ENCODE data around the gene SH3RF3. TPM values are rescaled to one million over a fixed set of nuclear protein-coding genes. Genes with fewer than 3 reads are reported as not detected.

Gene SH3RF3
- total RNA-seq, 1 donor from 2014 or later, result 6.4 TPM

DNA sequence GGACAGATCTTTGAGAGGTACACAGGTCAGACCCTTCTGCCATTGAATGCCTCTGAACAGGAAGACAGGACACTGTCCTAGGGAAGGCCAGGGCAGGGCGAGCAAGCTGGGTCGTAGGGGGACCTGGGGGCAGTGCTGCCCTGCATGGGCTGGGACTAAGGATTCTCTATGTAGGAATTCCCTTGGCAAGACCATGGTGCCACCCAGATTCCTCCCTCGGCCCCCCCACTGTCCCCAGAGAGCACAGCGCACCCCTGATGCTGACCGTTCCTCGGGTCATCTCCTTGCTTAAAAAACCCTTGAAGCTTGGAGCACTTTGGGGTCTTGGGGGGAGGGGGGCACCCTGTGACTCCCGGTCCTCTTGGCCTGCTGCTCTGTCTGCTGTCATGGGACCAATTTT is 289.7 kb downstream of the SH3RF3 start:
- DNase-seq (ENCODE audit: low spot score) (no peak), ATAC-seq (no peak)
- intact Hi-C loops (cut with DNase I), result no loop called here

DNA sequence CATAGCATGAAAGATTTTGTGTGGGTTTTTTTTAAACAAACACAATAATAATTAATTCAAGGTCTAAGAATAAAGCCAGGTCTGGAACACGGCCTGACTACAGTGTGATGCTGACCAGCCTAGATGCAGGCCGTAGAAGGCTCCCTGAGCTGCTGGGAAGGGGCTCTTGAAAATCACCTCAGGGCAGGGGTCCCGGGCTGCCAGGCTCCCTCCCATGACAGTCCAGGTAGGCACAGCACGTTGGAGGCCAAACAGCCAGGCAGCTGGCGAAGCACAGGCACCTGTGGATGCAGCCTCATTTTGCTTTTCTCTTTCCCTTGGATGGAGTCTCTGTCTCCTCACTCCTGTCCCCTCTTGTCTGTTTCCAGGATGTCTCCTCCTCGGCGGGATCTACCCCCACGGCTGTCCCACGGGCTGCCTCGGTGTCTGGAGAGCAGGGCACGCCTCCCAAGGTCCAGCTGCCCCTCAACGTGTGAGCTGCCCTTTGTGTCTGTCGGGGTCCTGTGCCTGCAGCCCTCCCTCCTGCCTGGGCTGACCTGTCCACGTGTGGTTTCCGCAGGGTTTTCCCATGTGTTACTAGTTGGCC is 290.3 kb downstream of the SH3RF3 start:
- no peak for ATAC-seq
- intact Hi-C loops (cut with DNase I), result no loop called here
- DNase-seq (ENCODE audit: low spot score), result no peak

DNA sequence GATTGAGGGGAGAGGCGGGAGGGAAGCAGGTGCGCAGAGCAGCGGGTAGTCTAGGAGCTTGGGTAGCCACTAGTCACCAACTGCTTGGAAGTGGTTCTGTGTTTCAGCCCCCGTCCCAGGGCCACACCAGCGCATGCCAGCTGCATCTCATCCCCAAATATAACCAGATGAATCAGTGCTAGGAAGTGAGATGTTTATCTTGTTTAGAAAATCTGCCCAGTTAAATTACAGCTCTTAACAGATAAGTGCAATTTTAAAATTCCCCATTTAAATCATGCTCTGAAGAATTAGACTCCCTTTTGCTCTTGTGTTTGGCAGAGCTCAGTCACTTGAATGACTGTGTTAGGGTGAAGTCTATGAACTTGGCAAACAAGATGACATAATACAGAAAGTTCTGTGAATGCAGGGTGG is 291.0 kb downstream of the SH3RF3 start:
- intact Hi-C loops (cut with DNase I), result no loop called here
- DNase-seq (ENCODE audit: low spot score), result no peak
- no peak for ATAC-seq

DNA sequence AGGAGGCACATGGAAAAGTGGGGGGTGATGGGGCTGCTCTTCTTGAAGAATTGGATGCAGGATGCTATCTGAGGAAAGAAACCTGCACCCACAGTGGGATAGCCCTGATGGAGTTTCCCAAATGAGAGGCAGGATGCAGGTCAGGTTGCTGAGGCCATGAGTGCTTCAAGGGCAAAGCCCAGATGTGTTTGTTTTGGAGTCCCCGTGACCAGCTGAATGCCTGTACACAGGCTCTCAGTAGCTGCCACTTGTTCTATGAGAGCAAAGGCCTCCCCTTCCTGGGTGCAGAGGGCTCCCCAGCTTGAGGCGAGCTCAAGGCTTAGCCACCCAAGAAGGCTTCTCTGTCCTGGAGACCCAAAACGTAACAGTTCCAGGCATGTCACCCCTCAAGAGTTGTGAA is 292.1 kb downstream of the SH3RF3 start:
- ATAC-seq (no peak), DNase-seq (ENCODE audit: low spot score) (no peak)
- intact Hi-C loops (cut with DNase I), result no loop called here

DNA sequence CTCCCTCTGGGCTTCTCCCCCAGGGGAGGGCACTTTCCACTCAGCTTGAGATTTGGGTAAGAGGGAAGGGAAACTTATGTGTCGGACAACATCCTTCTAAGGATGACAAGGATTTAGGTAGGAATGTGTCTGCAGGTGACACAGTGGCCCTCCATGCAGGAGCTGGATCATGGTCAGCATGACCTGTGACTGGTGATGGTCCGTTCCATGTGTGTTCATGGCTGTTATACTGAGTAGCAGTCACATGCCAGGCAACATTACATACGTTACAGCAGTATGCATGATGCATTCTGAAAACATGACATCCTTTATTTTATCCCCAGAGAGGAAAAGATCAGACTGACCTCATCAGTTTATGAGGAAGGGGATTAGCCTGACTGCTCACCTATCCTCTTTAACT is 292.6 kb downstream of the SH3RF3 start:
- DNase-seq (ENCODE audit: low spot score), result no peak
- ATAC-seq, result no peak
- intact Hi-C loops (cut with DNase I), result no loop called here

DNA sequence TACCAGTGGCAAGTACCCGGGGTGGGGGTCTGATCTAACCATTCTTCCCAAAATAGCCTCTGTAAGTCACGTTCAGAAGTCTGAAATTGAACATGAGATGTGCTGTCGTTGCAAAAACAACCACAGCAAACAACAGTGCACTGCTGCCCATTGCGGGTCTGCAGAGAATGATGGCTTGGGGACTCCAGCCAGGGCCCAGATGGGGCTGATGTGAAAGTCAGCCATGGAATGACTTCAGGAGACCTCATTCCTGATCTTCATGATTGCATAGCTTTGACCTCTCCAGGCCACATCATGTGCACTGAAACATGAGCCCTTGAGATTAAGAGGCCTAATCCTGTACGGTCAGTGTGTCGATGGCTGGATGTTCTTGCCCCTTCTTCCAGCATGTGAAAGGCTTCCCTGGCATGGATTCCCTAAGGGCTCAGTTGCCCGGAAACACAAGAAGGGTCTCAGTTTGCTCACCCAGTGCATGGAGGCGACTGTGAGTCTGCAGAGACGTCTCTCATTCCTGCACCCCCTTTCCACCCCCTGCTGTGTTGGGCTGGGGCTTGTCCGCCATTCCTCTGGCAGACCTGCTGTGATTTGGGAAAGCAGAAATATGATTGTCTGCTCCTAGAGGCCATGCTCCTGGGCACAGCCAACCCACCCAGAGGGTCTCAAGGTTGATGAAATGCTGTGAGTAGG is 293.2 kb downstream of the SH3RF3 start:
- DNase-seq (ENCODE audit: low spot score), result no peak
- ATAC-seq, result peak; percentile 19
- intact Hi-C loops (cut with DNase I), result no loop called here

DNA sequence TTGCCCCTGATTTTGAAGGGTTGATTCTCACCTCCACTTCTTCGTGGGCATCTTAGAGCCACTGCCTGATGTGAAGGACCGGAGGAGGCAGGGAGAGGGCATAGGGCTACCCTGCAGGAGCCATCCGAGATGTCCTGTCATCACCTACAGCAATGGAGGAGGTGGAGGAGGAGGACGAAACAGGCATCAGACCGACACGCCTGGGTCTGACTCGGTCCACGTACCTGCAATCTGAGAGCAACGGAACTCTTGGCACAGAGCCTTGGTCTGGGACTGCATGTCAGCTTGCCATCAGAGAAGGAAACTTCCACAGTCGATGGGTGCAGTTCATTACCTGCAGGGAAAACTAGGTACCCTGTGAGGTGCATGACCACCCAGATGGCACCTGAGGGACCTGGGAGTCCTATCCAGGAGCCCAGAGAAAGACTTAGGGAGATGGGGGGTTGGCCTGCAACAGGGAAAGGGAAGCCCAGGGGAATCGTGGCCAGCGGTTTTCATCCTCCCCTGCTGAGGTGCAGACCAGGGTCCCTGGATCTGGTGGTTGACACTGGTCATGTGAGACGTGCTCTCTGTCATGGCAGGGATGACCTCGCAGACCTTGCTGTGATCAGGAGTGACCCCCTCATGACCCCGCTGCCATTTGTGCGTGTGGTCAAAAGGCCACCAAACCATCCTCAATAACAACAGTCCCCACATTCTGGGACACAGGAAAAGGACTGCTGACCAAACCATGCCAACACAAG is 293.9 kb downstream of the SH3RF3 start:
- no peak for ATAC-seq
- no peak for DNase-seq (ENCODE audit: low spot score)
- intact Hi-C loops (cut with DNase I), result no loop called here

DNA sequence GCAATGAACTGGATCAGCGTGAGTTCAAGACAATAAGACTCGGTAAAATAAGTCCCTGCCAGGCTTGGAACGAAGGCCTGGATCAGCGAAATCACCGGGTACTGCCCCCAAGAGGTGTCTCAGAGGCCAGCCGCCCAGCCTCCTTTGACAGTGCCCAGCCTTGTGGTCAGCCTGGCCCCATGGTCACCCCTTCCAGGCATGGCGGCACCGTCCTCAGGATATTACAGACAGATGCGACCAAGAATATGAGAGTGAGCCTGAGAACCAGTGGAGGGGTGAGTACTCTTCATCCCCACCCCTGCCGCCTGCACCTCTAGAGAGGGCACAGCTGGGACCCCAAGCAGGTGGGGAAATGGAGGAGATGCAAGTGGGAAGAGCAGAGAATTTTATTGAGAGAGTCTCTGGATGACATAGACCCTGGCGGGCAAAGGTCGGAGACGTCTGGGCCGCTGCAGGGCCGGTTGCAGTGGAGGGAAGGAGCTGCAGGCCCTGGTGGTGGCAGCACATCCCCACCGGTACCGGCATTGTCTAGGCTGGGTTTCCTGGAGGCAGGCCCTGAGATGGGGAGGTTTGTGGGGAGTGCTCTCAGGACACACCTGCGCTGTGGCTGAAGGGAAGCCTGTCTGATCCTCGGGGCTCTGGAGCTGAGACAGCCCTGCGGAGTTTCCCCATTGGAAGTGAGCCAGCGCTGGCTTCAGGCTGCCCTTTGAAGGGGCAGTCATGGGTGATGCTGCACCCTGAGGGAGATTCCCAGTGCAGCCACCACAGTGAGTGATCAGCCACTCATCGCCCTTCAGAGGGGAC is 294.8 kb downstream of the SH3RF3 start:
- DNase-seq (ENCODE audit: low spot score) (no peak), ATAC-seq (no peak)
- intact Hi-C loops (cut with DNase I), result no loop called here

DNA sequence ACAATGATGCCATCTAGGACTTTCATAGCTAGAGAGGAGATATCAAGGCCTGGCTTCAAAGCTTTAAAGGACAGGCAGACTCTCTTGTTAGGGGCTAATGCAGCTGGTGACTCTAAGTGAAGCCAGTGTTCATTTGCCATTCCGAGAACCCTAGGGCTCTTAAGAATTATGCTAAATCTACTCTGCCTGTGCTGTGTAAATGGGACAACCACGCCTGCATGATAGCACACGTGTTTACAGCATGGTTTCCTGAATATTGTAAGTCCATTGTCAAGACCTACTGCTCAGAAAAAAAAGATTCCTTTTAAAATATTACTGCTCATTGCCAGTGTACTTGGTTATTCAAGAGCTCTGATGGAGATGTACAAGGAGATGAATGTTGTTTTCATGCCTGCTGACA is 296.4 kb downstream of the SH3RF3 start:
- peak; percentile 1 for DNase-seq (ENCODE audit: low spot score)
- intact Hi-C loops (cut with DNase I), result no loop called here
- ATAC-seq, result no peak

DNA sequence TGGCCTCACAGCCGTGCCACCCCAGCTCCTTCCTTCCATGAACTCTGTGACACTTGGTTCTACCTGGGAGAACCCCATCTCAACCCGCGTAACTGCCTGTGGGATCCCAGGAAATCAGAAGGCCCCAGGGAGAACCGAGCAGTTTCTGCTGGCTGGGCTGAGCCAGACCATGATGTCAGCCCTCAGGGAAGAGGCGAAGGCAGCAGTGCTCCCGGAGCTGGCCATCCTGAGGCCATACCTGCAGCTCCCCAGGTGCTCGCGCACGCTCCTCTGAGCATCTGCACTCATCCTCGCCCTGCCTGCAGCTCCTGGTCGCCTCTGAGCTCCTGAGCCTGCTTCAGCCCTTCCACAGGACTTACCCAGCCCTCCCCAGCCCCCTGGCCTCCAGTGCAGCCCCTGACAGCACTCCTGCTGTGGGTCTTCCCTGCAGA is 298.7 kb downstream of the SH3RF3 start:
- intact Hi-C loops (cut with DNase I), result no loop called here
- DNase-seq (ENCODE audit: low spot score) (peak; percentile 42), ATAC-seq (no peak)

DNA sequence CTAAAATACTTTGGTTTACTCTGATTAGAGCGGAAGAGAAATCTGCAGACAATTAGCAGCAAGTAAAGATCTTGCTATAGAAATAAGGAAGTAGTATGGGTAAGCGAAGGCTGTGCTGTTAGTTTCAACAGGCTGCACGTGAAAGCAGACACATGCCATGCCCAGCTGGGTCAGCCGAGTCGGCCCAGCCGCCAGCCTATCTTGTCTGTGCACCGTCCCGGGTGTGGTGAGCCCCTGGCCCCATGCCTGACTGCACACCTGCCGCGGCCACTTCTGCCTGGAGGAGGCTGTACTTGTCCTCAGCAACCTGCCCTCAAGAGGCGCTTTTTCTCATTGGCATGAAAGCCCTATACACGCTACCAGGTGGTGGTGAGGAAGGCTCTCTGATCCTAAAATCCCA is 299.3 kb downstream of the SH3RF3 start:
- intact Hi-C loops (cut with DNase I), result no loop called here
- DNase-seq (ENCODE audit: low spot score) (peak; percentile 42), ATAC-seq (no peak)

DNA sequence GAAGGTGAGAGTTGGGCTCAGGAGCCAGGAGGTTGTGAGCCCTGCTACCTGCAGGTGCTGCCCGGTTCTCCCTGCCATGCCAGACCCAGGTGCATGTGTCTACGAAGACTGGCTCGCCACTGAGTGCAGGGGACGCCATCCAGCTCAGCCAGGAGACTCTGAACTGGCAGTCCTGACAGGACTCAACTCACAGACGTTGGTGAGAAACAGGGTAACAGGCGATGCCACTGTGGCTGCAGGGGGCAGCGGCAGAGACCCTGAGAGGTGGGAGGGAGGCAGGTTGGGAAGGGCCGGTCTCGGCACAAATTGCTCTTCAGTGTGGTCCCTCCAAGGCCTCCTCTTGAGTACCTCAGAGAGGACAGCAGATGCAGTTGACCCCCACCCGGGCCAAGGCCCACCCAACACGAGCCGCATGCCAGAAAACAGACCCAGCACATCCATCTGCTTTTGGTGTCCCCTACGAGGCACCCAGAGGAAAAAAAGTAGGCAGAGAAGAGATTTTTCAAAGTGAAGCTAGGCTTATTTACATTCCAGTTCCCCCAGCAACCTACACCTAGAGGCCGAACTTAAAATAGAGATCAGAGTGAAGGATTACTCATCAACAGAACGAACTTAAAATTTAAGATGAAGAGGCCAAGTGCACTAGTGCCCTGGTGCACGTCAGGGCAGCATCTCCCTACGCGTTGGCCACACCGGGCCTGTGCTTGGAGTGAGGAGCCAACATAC is 300.0 kb downstream of the SH3RF3 start:
- intact Hi-C loops (cut with DNase I), result no loop called here
- peak; percentile 42 for DNase-seq (ENCODE audit: low spot score)
- ATAC-seq, result no peak

DNA sequence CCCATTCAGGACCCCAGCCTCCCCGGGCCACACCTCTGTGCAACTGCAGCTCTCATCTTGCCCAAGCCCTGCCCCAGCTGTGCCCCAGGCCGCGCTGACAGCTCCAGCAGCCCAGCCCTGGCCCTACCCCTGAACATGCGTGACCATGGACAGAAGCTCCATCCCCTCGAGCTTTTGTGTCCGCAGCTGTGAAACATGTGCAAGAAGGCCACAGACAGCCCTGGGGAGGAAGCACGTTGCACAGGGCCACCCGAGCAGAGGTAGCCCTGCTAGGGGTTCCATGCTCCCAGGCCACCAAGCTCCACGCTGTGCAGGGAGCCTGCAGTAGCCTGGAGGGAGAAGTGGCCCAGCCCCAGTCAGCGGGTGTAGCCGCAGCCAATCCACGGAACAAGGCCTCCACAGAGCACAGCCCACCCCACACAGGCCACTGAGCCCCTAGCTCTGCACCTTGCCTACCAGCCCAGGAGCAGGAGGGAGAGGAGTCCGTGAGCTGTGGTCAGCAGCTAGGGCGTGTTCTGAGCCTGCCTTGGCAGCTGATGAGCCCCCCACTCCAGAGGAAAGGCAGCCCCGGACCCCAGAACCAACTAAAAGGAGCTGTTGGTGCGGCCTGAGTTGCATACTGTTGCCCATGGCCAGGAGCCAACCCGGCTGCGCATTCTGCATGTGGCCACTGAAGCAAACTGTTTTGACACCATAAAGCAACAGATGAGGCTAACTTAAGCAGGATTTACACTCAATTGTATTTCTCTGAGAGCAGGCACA is 300.7 kb downstream of the SH3RF3 start:
- intact Hi-C loops (cut with DNase I), result no loop called here
- no peak for ATAC-seq
- peak; percentile 46 for DNase-seq (ENCODE audit: low spot score)

DNA sequence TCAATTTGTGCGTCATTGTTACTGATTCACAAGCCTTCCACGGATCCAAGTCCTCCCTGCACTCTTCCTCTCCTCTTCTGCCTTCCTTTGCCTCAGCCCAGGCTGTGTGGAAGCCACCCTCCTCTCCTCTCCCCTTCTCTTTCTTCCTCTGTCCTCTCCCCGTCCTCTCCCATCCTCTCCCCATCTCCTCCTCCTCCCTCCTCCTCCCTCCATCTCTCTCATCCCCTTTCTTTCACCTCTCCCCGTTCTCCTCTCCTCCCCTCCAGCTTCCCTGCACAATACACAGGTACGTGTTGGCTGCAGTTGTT is 301.3 kb downstream of the SH3RF3 start:
- ATAC-seq, result no peak
- DNase-seq (ENCODE audit: low spot score), result peak; percentile 0
- intact Hi-C loops (cut with DNase I), result no loop called here

DNA sequence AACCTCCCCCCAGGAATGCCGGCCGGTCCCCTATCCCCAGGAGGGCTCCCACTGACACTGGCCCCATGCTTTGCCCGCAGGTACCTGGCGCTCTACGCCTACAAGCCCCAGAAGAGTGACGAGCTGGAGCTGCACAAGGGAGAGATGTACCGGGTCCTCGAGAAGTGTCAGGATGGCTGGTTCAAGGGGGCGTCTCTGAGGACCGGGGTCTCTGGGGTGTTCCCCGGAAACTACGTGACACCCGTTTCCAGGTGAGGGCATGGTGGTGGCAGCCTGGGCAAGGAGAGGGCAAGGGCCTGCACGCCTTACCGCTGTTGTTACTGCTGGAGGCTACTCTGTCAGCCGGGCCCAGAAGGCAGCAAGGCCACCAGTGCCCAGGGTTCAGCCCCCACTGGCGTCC is 303.4 kb downstream of the SH3RF3 start:
- no peak for ATAC-seq
- intact Hi-C loops (cut with DNase I), result no loop called here

DNA sequence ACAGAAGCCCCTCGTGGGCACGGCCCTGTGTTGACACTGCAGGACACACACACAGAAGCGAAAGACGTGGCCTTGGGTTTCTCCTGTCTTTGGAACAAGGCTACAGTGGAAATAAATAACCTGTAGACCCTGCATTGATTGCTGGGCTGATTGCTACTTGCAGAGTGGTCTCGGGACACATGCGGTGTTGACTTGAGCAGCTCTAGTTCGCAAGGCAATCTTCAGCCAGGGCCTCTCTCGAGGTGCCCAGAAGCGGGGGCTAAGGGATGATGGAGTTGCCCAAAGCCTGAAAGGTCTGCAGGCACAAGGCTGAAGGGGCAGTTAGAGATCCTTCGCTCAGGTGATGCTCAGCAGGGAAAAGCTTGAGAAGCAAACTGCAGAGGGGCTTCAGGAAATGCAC is 304.5 kb downstream of the SH3RF3 start:
- intact Hi-C loops (cut with DNase I), result no loop called here
- ATAC-seq (no peak), DNase-seq (ENCODE audit: low spot score) (peak; percentile 34)

More for the DNA sequence above, 303.4 kb downstream of the SH3RF3 start:
- peak; percentile 51 for DNase-seq (ENCODE audit: low spot score)

DNA sequence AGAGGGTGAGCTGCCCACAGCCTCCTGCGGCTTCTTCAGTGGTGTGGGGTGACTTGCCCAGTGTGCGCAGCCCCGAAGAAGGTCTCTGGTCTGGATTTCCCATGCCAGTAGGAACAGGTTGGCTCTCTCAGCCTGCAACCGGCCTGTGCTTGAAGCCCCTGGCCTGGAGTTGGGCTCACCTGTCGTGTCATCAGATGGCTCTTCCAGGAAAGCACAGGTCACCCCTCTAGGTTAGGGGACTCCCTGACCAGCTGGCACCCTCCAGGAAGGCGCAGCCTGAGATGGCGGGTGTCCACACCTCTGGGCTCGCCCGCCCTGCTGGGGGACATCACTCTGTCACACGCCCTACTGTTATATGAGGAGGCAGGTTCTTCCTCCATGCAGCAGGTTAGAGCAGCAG is 304.9 kb downstream of the SH3RF3 start:
- intact Hi-C loops (cut with DNase I), result no loop called here
- no peak for ATAC-seq
- peak; percentile 43 for DNase-seq (ENCODE audit: low spot score)

DNA sequence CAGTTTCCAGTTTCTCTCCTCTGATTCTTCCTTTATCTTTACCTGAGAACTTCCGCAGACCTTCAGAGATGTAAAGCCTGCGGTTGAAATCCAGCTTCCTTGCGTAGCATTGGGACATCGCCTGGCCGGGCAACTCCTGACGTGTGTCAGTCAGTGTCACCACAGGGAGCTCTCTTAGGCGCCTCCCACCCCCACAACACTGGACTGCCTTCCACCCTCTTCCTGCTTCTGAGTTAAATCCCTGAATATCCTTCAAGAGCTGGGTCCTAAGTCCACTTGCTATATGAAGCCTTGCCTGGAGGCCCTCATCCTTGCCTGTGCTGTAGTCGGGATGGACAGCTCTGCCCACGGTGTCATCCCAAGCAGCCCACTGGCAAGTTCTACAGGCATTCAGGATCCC is 305.3 kb downstream of the SH3RF3 start:
- ATAC-seq (no peak), DNase-seq (ENCODE audit: low spot score) (peak; percentile 37)
- intact Hi-C loops (cut with DNase I), result no loop called here

Data from sciatic nerve (tissue), 2 donors.